Mesothelial cell of epicardium (in vitro differentiated cells): ENCODE data around the gene RAD51B. TPM values are rescaled to one million over a fixed set of nuclear protein-coding genes. Genes with fewer than 3 reads are reported as not detected.
A peak's percentile ranks its signal among the peaks of the same experiment; 100 is the strongest.

Experiments used
- DNase-seq, 2 experiments: peaks; one replicate each; pipeline ENCODE4 v3.0.0; 2021; ENCODE audit warnings: low spot score in 2 of 2; ENCODE audit not compliant: unreplicated experiment in 2 of 2
- H3K27ac Mint-ChIP-seq: 2 replicates; pipeline ENCODE4 v1.8.0; 2021; ENCODE audit warnings: mixed read lengths
- H3K27me3 Mint-ChIP-seq: 2 replicates; pipeline ENCODE4 v1.8.0; 2021; ENCODE audit warnings: low read depth, mixed read lengths
- H3K36me3 Mint-ChIP-seq: 2 replicates; pipeline ENCODE4 v1.8.0; 2021; ENCODE audit warnings: mixed read lengths
- H3K4me1 Mint-ChIP-seq: 2 replicates; pipeline ENCODE4 v1.8.0; 2021; ENCODE audit warnings: mixed read lengths
- H3K4me3 Mint-ChIP-seq: 2 replicates; pipeline ENCODE4 v1.8.0; 2021; ENCODE audit warnings: mild to moderate bottlenecking, moderate library complexity, mixed read lengths
- H3K9me3 Mint-ChIP-seq: 2 replicates; pipeline ENCODE4 v1.8.0; 2021; ENCODE audit warnings: mixed read lengths
- total RNA-seq: library from RNA; stranded (reverse); gene quantifications from 3 replicates; pipeline ENCODE4 v1.2.1, GENCODE V29; 2021
- TF ChIP-seq, protein P1 (sequence below): fragments of 200-600 bp; sonication (generic); IDR thresholded peaks from one replicate; pipeline ENCODE4 v1.5.0; 2021; ENCODE audit warnings: antibody characterized with exemption; ENCODE audit not compliant: unreplicated experiment

RAD51B gene
- total RNA-seq, 1 donor from 2014 or later, result 34.7 TPM

DNA sequence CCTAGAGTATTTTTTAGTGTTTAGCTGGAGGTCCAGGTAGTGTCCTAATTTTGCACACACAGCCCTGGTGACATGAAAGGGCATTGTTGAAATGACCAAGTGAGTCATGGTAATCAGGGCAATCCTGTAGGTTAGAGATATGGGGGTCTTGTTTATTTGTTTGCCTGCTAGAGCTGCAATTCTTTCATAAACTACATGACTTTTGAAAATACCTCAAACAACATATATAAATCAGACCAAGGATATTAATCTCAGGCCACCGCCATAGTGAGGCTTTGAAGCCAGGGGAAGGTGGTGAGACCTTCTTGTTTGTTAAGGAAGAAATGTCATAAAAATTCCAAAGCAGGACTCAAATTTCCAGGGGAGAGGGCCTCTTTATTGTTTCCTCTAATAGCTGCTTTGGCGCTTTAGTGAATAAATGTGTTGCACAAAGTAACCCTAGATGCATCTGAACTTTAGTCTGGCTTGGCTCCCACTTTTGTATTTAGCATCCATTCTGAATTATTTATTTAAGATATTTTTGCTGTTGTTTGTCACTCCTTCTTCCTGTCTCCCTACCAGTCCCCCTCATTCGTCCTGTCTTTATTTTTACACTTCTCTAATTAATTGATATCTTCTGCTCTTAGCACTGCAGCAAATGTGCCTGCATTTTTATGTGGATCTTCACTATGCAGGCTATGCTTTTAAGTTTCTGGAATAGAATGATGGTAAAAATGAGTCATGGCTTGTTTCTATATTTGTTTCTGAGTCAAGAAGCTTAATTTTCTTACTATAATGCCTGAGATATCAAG lies 430.3 kb downstream of the RAD51B start:
- DNase-seq, result no peak
- peak overlapping the region; percentile 97 for H3K27ac Mint-ChIP-seq
- H3K27me3 Mint-ChIP-seq, result no peaks in the 10 kb centered on the region
- H3K4me1 Mint-ChIP-seq, result peaks cover 97% of the 10 kb centered on the region
- TF ChIP-seq, protein P1, sequence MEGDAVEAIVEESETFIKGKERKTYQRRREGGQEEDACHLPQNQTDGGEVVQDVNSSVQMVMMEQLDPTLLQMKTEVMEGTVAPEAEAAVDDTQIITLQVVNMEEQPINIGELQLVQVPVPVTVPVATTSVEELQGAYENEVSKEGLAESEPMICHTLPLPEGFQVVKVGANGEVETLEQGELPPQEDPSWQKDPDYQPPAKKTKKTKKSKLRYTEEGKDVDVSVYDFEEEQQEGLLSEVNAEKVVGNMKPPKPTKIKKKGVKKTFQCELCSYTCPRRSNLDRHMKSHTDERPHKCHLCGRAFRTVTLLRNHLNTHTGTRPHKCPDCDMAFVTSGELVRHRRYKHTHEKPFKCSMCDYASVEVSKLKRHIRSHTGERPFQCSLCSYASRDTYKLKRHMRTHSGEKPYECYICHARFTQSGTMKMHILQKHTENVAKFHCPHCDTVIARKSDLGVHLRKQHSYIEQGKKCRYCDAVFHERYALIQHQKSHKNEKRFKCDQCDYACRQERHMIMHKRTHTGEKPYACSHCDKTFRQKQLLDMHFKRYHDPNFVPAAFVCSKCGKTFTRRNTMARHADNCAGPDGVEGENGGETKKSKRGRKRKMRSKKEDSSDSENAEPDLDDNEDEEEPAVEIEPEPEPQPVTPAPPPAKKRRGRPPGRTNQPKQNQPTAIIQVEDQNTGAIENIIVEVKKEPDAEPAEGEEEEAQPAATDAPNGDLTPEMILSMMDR, result no peak
- H3K4me3 Mint-ChIP-seq, result no peak overlapping the region
- H3K9me3 Mint-ChIP-seq, result no peaks in the 10 kb centered on the region
- H3K36me3 Mint-ChIP-seq, result no peaks in the 10 kb centered on the region

DNA sequence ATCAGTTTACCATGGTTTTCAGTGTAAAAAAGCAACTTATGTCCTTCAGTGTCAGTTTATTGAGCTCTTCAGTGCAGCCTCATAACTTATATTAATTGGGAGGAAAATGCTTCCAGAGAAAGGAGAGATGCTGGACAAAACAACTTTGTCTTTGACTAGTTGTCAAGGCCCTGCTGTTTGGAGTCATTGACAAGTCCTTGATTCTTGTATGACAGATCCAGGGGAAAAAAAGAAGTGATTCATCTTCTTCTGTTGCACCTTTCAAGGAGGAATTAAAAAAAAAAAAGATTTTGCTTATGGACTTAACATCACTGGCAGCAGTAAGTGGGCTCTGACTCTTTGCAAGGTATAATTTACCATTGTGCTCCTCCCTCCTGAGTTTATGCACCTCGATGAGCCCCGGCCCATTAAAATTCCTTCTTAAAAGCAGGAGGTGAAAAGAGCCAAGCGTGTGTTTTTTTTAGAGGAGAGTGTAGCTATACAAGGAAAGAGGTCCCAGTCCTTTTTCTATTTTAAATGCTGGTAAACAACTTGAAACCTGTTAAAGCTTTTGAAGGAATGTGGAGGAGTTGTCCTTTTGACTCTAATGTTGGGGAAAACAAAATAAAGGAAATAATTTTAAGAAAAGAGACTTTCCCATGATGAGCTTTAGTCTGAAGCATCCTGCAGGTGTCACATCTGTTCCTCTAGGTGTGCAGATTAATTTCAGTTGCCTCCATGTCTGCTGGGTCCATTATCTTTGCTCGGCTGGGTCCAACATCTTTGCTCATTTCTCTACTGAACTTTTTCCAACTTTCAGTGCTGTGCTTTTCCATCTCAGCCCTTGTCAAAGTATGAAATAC lies 431.6 kb downstream of the RAD51B start:
- no peak for DNase-seq
- TF ChIP-seq, protein P1, result no peak
- Mint-ChIP-seq H3K27me3 (no peaks in the 10 kb centered on the region), H3K27ac (peak overlapping the region; percentile 97), H3K4me3 (no peak overlapping the region), H3K36me3 (no peaks in the 10 kb centered on the region), H3K4me1 (peaks cover 97% of the 10 kb centered on the region), H3K9me3 (no peaks in the 10 kb centered on the region)

DNA sequence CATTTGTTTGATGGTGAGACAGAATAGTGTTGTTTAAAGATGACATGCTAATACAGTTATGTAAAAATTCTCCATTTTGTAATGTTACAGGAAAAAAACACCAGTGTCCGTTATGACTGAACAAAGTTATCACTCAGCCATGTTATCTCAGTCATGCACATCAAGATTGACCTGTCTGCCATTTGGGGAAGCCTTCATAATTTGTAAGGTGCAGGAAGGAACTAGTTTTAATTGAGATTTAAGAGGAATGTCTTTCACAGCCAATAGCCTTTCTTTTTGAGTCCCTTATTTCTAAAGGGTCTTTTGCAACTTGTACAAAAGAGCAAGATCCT lies 432.2 kb downstream of the RAD51B start:
- no peak for DNase-seq
- TF ChIP-seq, protein P1, result no peak
- Mint-ChIP-seq H3K27ac (peak overlapping the region; percentile 97), H3K27me3 (no peaks in the 10 kb centered on the region), H3K36me3 (no peaks in the 10 kb centered on the region), H3K9me3 (no peaks in the 10 kb centered on the region), H3K4me1 (peaks cover 96% of the 10 kb centered on the region), H3K4me3 (no peak overlapping the region)

DNA sequence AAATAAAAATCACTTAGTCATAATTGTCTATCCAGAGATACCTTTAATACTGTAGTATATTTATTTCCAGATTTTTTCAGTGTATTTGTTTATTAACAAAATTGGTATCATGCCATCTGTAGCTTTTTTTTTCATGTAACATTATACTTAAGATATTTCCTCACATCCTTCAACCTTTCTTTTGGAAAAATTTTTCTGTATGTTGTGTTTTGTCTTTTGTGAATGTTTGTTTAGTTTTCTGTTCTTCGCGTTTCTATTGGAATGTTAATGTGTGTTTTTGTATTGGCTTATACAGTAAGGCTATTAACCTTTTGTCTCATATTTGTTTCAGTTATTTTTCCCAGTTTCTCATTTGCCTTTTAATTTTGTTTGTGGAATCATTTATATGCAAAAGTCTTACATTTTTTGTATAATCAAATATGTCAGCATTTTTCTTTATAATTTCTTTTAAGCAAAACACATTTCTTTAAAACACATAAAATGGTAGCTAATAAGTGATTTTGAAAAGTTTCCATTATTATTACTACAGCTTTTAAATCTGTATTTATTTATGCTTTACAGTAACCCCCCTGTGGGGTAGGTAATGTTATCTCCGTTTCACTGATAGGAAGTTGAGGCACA lies 433.7 kb downstream of the RAD51B start:
- DNase-seq, result no peak
- no peaks in the 10 kb centered on the region for H3K9me3 Mint-ChIP-seq
- no peaks in the 10 kb centered on the region for H3K36me3 Mint-ChIP-seq
- peaks cover 84% of the 10 kb centered on the region for H3K4me1 Mint-ChIP-seq
- no peak overlapping the region for H3K4me3 Mint-ChIP-seq
- TF ChIP-seq, protein P1, result no peak
- H3K27me3 Mint-ChIP-seq, result no peaks in the 10 kb centered on the region
- peak overlapping the region; percentile 97 for H3K27ac Mint-ChIP-seq

DNA sequence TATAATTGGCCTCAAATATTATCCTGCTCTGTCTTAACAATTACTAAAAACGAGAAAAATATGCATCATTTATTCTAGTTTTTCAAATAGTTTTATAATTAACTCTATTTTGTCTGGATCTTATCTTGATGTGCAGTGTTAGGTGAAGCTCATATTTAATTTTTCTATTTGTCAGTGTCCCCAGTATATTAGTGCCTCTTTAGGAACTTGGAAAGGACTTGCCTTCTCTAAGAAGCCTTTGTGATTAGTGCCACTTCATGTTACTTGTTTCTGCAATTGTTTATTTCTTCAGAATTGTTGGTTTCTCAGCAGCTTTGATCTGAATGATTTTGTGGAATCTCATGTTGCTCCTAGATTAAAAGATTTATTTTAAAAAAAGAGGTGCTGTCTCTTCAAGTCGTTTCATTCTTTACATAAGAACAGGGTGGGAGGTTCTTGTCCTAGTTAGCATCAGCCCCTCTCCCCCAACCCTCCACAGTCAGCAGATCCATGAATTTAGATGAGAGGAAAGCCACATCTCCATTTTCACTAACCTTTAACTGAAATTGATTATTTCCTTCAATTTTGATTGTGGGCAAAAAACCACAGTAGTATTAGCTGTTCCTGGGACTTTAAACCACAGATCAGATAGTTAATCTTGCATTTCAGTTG lies 434.4 kb downstream of the RAD51B start:
- peak overlapping the region; percentile 97 for H3K27ac Mint-ChIP-seq
- H3K4me1 Mint-ChIP-seq, result peaks cover 84% of the 10 kb centered on the region
- TF ChIP-seq, protein P1, result no peak

More for the DNA sequence above, 434.4 kb downstream of the RAD51B start:
- Mint-ChIP-seq H3K27me3 (no peaks in the 10 kb centered on the region), H3K9me3 (no peaks in the 10 kb centered on the region), H3K4me3 (no peak overlapping the region), H3K36me3 (no peaks in the 10 kb centered on the region)
- no peak for DNase-seq
